ENCODE measurements around the gene THRB. TPM values are rescaled to one million over a fixed set of nuclear protein-coding genes. Genes with fewer than 3 reads are reported as not detected.

The THRB gene
- total RNA-seq, 1 donor from 2014 or later: 19.7 TPM

DNA sequence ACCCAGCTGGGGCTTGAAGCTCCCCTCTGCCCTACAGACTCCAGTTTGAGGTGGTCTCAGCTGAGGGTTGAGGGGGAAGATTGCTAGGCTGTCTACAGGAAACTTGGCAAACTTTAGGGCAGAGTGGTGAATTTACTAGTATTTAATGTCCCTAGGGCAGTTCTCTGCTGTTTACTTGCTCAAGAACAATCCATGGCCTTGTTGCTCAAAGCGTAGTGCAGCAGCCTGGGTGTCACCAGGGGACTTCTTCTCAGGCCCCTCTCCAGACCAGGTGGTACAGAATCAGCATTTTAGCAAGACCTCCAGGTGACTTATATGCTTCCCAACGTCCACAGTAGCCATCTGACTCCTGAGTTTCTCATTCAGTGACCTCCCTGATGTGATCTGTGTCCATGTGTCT lies 360.7 kb downstream of the THRB start:
- TF ChIP-seq, protein P1, sequence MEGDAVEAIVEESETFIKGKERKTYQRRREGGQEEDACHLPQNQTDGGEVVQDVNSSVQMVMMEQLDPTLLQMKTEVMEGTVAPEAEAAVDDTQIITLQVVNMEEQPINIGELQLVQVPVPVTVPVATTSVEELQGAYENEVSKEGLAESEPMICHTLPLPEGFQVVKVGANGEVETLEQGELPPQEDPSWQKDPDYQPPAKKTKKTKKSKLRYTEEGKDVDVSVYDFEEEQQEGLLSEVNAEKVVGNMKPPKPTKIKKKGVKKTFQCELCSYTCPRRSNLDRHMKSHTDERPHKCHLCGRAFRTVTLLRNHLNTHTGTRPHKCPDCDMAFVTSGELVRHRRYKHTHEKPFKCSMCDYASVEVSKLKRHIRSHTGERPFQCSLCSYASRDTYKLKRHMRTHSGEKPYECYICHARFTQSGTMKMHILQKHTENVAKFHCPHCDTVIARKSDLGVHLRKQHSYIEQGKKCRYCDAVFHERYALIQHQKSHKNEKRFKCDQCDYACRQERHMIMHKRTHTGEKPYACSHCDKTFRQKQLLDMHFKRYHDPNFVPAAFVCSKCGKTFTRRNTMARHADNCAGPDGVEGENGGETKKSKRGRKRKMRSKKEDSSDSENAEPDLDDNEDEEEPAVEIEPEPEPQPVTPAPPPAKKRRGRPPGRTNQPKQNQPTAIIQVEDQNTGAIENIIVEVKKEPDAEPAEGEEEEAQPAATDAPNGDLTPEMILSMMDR (IDR thresholded peaks at IDR 0.05): no peak
- intact Hi-C loops (cut with DNase I): no loop called here
- no peak overlapping the region for H3K4me3 ChIP-seq
- no peaks in the 10 kb centered on the region for H3K9me3 ChIP-seq
- DNase-seq (no peak), ATAC-seq (peak; percentile 6)
- peaks cover 8% of the 10 kb centered on the region for H3K4me1 ChIP-seq
- no peaks in the 10 kb centered on the region for H3K36me3 ChIP-seq
- H3K27me3 ChIP-seq: no peaks in the 10 kb centered on the region
- no peak overlapping the region for H3K27ac ChIP-seq

DNA sequence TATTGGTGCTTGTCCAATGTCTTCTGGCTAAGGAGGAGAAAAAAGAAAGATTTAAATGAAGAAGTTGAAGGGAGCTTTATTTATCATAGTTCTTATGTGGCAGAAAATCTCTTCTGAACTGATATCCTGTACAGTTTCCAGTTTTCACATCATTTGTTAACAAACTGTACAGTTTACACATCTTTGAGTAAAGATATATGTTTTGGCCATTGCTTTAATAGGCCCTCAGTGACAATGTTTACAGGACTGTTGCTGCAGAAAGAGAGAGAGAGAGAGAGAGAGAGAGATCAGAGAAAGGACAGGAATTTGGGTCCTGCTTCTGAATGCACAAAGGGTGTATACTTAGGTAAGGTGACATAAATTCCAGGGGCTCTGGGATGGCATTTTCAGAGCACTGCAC lies 361.2 kb downstream of the THRB start:
- Histone ChIP-seq H3K9me3 (no peaks in the 10 kb centered on the region), H3K27me3 (no peaks in the 10 kb centered on the region), H3K27ac (no peak overlapping the region), H3K4me3 (no peak overlapping the region), H3K36me3 (no peaks in the 10 kb centered on the region), H3K4me1 (peaks cover 9% of the 10 kb centered on the region)
- DNase-seq (no peak), ATAC-seq (no peak)
- intact Hi-C loops (cut with DNase I): no loop called here
- TF ChIP-seq, protein P1 (IDR thresholded peaks at IDR 0.05): no peak

DNA sequence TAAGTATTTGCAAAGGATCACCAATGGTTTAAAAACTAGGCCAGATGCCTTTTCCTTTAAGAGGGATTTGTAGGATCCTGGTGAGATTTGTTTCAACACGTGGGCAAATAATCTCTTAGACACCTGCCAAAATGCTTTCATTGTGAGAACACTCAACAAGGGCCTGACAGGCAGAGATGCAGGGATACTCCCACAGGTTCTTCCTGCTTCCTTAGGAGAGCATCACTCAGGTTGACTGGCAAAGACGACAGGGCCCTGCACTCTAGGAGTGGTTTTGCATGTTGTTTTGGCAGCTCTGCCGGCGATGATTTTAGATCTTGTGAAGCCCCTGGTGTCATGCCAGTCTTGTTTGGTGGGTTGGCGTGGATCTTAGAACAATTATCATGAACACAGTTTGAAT lies 365.1 kb downstream of the THRB start:
- H3K4me1 ChIP-seq: peaks cover 9% of the 10 kb centered on the region
- TF ChIP-seq, protein P1 (IDR thresholded peaks at IDR 0.05): no peak
- DNase-seq (no peak), ATAC-seq (peak; percentile 25)
- intact Hi-C loops (cut with DNase I): no loop called here
- no peaks in the 10 kb centered on the region for H3K9me3 ChIP-seq
- H3K36me3 ChIP-seq: no peaks in the 10 kb centered on the region
- no peak overlapping the region for H3K27ac ChIP-seq
- H3K4me3 ChIP-seq: no peak overlapping the region
- no peaks in the 10 kb centered on the region for H3K27me3 ChIP-seq

DNA sequence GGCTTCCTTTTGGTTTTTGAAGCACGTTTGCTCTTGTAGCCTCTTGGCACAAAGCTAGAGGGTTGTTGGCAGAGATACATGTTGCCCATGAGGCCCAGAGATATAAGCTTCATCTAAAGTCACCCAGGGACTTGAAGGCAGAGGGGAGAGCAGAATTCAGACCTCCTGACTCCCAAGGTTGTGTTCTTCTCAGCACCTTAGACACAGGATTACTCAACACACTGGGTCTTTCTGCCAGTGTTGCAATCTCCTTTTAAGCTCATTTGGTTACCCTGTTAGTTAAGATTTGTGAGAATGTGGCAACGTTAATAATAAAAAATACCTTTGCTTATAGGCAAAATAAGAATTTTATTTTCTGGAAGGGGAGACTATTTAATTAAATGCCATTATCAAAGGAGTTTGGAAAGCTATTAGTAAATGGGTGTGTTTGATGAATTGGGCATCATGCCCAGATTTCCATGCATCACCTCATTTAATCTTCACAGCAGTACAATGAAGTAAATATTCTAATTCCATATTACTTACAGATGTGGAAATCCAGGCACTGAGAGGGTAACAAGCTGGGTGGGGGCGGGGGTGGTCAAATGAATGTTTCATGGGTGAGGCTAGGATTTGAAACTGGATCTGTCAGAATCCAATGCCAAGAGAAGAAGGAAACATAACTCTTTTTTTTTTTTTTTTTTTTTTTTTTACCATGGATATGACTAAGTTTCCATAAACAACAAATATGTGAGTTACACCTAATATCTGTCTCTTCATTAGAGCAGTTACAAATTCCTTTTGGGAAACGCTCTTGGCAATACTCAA lies 366.2 kb downstream of the THRB start:
- Histone ChIP-seq H3K27me3 (no peaks in the 10 kb centered on the region), H3K36me3 (no peaks in the 10 kb centered on the region), H3K9me3 (no peaks in the 10 kb centered on the region), H3K4me1 (peaks cover 9% of the 10 kb centered on the region), H3K4me3 (no peak overlapping the region), H3K27ac (peak overlapping the region; percentile 61)
- TF ChIP-seq, protein P1 (IDR thresholded peaks at IDR 0.05): no peak
- ATAC-seq (peak; percentile 68), DNase-seq (no peak)
- intact Hi-C loops (cut with DNase I): no loop called here

DNA sequence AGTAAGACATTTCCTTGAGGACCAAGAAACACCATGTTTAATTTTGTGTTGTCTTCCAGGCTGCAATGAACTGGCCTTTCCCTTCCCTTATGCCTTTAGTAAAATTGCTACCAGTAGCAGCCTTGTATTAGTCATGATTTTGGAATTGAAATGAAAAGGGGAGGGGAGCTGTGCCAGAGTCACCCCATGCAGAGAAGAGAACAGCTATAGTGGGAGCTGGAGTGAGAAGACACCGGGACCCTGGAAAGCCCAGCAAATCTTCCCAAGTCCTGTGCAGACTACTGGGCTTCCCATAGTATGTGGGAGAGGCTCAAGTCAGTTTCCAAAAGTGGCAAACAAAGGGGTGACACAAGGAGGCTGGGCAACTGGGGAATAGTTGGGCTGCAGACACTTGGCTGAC lies 371.1 kb downstream of the THRB start:
- Histone ChIP-seq H3K36me3 (no peaks in the 10 kb centered on the region), H3K9me3 (no peaks in the 10 kb centered on the region), H3K4me1 (peaks cover 14% of the 10 kb centered on the region), H3K4me3 (no peak overlapping the region), H3K27ac (no peak overlapping the region), H3K27me3 (no peaks in the 10 kb centered on the region)
- DNase-seq (no peak), ATAC-seq (no peak)
- intact Hi-C loops (cut with DNase I): no loop called here
- TF ChIP-seq, protein P1 (IDR thresholded peaks at IDR 0.05): no peak
